ENCODE results near the gene SNHG17.
"Not testable (repeated sequence)": the region's sequence is repeated elsewhere in the genome, so short reads cannot be mapped to it uniquely, and the experiment has no call there.

The SNHG17 gene

GRCh38 chr20:38392356-38392755 lies 42.8 kb downstream of the SNHG17 start:
- no peaks in the 10 kb centered on the region for H3K4me1 Mint-ChIP-seq
- DNase-seq (no peak), ATAC-seq (replicated peaks) (peak in 1 of 2 donors; percentile 31)
- no peaks in the 10 kb centered on the region for H3K36me3 Mint-ChIP-seq
- H3K27me3 Mint-ChIP-seq = peaks cover 4 to 16% of the 10 kb centered on the region in 2 donors
- H3K9me3 Mint-ChIP-seq = peaks cover 0 to 6% of the 10 kb centered on the region in 2 donors
- H3K27ac Mint-ChIP-seq = no peak overlapping the region
- no peak overlapping the region for H3K4me3 Mint-ChIP-seq

GRCh38 chr20:38387953-38388352 lies 47.2 kb downstream of the SNHG17 start:
- Mint-ChIP-seq H3K4me1 (no peaks in the 10 kb centered on the region), H3K36me3 (no peaks in the 10 kb centered on the region)

GRCh38 chr20:38386851-38387250 lies 48.3 kb downstream of the SNHG17 start:
- DNase-seq (no peak), ATAC-seq (replicated peaks) (no peak)
- Mint-ChIP-seq H3K4me1 (no peaks in the 10 kb centered on the region), H3K27me3 (peaks cover 23 to 27% of the 10 kb centered on the region in 2 donors), H3K9me3 (peaks cover 0 to 9% of the 10 kb centered on the region in 2 donors), H3K36me3 (no peaks in the 10 kb centered on the region), H3K4me3 (no peak overlapping the region), H3K27ac (no peak overlapping the region)

More at GRCh38 chr20:38387953-38388352, 47.2 kb downstream of the SNHG17 start:
- peaks cover 0 to 9% of the 10 kb centered on the region in 2 donors for H3K9me3 Mint-ChIP-seq
- ATAC-seq (replicated peaks) = no peak
- H3K27ac Mint-ChIP-seq = no peak overlapping the region
- no peak overlapping the region for H3K4me3 Mint-ChIP-seq
- peaks cover 16 to 18% of the 10 kb centered on the region in 2 donors for H3K27me3 Mint-ChIP-seq
- DNase-seq = no peak

- H3K4me1 Mint-ChIP-seq = no peaks in the 10 kb centered on the region
- H3K27ac Mint-ChIP-seq = no peak overlapping the region
- ATAC-seq (replicated peaks) (peak in 1 of 2 donors; percentile 31), DNase-seq (no peak)
- no peak overlapping the region for H3K4me3 Mint-ChIP-seq
- no peaks in the 10 kb centered on the region for H3K36me3 Mint-ChIP-seq
- peaks cover 26 to 27% of the 10 kb centered on the region in 2 donors for H3K27me3 Mint-ChIP-seq
- H3K9me3 Mint-ChIP-seq = peaks cover 0 to 9% of the 10 kb centered on the region in 2 donors
These were observed 49.1 kb downstream of the SNHG17 start for GRCh38 chr20:38386004-38386403.

GRCh38 chr20:38383147-38383546 lies 52.0 kb downstream of the SNHG17 start:
- Mint-ChIP-seq H3K4me1 (no peaks in the 10 kb centered on the region), H3K36me3 (no peaks in the 10 kb centered on the region), H3K27me3 (peaks cover 24 to 27% of the 10 kb centered on the region in 2 donors)

GRCh38 chr20:38377838-38378237 lies 57.3 kb downstream of the SNHG17 start:
- H3K27ac Mint-ChIP-seq; ATAC-seq (replicated peaks); H3K9me3 Mint-ChIP-seq; H3K4me1 Mint-ChIP-seq; H3K36me3 Mint-ChIP-seq; H3K4me3 Mint-ChIP-seq; DNase-seq: not testable (repeated sequence)
- peaks cover 12 to 26% of the 10 kb centered on the region in 2 donors for H3K27me3 Mint-ChIP-seq

More at GRCh38 chr20:38383147-38383546, 52.0 kb downstream of the SNHG17 start:
- Mint-ChIP-seq H3K27ac (no peak overlapping the region), H3K9me3 (peaks cover 0 to 3% of the 10 kb centered on the region in 2 donors), H3K4me3 (no peak overlapping the region)
- ATAC-seq (replicated peaks) (no peak), DNase-seq (no peak)

- Mint-ChIP-seq H3K4me3 (no peak overlapping the region), H3K27me3 (peaks cover 7 to 21% of the 10 kb centered on the region in 2 donors), H3K36me3 (no peaks in the 10 kb centered on the region), H3K4me1 (no peaks in the 10 kb centered on the region), H3K9me3 (no peaks in the 10 kb centered on the region), H3K27ac (no peak overlapping the region)
- DNase-seq (no peak), ATAC-seq (replicated peaks) (no peak)
These were observed 58.0 kb downstream of the SNHG17 start for GRCh38 chr20:38377039-38377685.

GRCh38 chr20:38373898-38374297 lies 61.2 kb downstream of the SNHG17 start:
- no peak for DNase-seq
- H3K4me1 Mint-ChIP-seq = peaks cover 7 to 8% of the 10 kb centered on the region in 2 donors
- no peaks in the 10 kb centered on the region for H3K36me3 Mint-ChIP-seq
- no peak overlapping the region for H3K4me3 Mint-ChIP-seq
- H3K27me3 Mint-ChIP-seq = peaks cover 4 to 9% of the 10 kb centered on the region in 2 donors
- no peak overlapping the region for H3K27ac Mint-ChIP-seq
- H3K9me3 Mint-ChIP-seq = no peaks in the 10 kb centered on the region
- ATAC-seq (replicated peaks) = no peak

- Mint-ChIP-seq H3K4me1 (peaks cover 7 to 8% of the 10 kb centered on the region in 2 donors), H3K27me3 (peaks cover 4 to 9% of the 10 kb centered on the region in 2 donors), H3K9me3 (no peaks in the 10 kb centered on the region), H3K27ac (no peak overlapping the region), H3K4me3 (no peak overlapping the region), H3K36me3 (no peaks in the 10 kb centered on the region)
- no peak for DNase-seq
- no peak for ATAC-seq (replicated peaks)
These were observed 61.8 kb downstream of the SNHG17 start for GRCh38 chr20:38373231-38373867.

- H3K9me3 Mint-ChIP-seq = no peaks in the 10 kb centered on the region
- no peak for DNase-seq
- H3K4me1 Mint-ChIP-seq = peaks cover 7 to 8% of the 10 kb centered on the region in 2 donors
- H3K27me3 Mint-ChIP-seq = peaks cover 4 to 10% of the 10 kb centered on the region in 2 donors
- no peak overlapping the region for H3K27ac Mint-ChIP-seq
- H3K36me3 Mint-ChIP-seq = no peaks in the 10 kb centered on the region
- ATAC-seq (replicated peaks) = no peak
- no peak overlapping the region for H3K4me3 Mint-ChIP-seq
These were observed 62.3 kb downstream of the SNHG17 start for GRCh38 chr20:38372806-38373205.

Data from stimulated activated naive B cell treated with anti-CD40 and anti-IgM and Interleukin-4, amounts not matched to agents 10 μg/mL and 1 μg/mL and 100 μg/mL, for 72 hours (primary cell).